GM12875 (cell line): ENCODE results near the gene CAMK2D.

Experiments
- H3K4me3 ChIP-seq: one replicate; pipeline ENCODE4 v1.5.1; 2011; ENCODE audit warnings: low read depth, low read length, control low read depth
- CTCF ChIP-seq: IDR thresholded peaks from 2 replicates; pipeline ENCODE4 v1.5.1; 2011; ENCODE audit warnings: low read depth, mild to moderate bottlenecking, control low read depth, inconsistent platforms, low read length, moderate library complexity, borderline replicate concordance; ENCODE audit not compliant: insufficient read depth

CAMK2D gene

DNA sequence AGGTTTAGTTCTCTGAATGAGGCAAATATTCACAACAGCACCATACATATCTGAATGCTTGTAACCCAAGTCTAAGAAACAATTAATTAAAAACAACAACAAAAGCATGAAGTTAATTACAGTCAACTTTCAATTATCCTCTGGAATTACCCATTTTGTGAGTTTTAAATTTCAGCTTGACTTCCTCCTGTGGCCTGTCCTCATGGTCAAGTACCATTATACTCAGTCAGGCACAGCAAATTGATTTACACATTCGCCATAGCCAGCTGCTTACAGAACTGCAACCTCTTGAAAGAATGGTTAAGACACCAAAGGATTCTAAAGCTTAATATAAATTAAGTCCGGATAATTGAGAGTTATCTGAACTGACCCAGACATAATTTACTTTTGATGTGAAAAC, 306.5 kb downstream of the CAMK2D start:
- no peak overlapping the region for H3K4me3 ChIP-seq
- TF ChIP-seq CTCF: no peak

GRCh38 chr4:113452868-113453620, 308.5 kb downstream of the CAMK2D start:
- TF ChIP-seq CTCF: no peak
- no peak overlapping the region for H3K4me3 ChIP-seq

GRCh38 chr4:113452152-113452551, 309.4 kb downstream of the CAMK2D start:
- no peak overlapping the region for H3K4me3 ChIP-seq
- no peak for TF ChIP-seq CTCF

- TF ChIP-seq CTCF: no peak
- no peak overlapping the region for H3K4me3 ChIP-seq
Observed at GRCh38 chr4:113450295-113451080, 311.1 kb downstream of the CAMK2D start.

DNA sequence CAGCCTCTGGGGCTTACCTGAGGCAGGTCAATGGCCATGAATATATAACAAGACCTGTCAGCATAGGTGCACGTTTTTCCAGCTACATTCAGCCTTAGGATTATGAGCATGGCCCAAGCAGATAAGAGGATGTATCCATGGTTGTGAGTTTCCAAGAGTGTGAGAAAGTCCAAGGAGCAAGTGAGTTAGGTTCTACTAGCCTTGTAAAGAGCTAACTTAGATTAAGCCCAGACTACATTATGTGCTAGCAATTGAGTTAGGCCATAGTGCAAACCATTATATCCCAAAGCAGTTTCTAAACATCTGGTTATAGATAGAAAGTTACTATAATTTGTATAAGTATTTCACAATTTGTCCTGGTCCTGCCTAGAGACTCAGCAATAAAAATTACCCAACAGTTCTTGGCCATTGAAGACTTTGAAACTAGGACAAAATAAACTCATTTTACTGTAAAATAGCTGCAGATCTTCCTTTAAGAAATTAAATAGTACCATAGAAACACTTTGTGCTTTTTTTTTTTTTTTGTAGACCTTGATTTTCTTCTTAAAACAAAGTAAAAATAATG, 312.0 kb downstream of the CAMK2D start:
- H3K4me3 ChIP-seq: no peak overlapping the region
- TF ChIP-seq CTCF: no peak

GRCh38 chr4:113447769-113448168, 313.8 kb downstream of the CAMK2D start:
- no peak for TF ChIP-seq CTCF

More at GRCh38 chr4:113447769-113448168, 313.8 kb downstream of the CAMK2D start:
- H3K4me3 ChIP-seq: no peak overlapping the region
